Medulla oblongata (tissue), 1 donor: Measurements from ENCODE around the gene ING4.

Experiments used
- DNase-seq: peaks from one replicate; pipeline ENCODE4 v3.0.0-alpha.2; 2015; ENCODE audit errors: extremely low spot score

Gene ING4

DNA sequence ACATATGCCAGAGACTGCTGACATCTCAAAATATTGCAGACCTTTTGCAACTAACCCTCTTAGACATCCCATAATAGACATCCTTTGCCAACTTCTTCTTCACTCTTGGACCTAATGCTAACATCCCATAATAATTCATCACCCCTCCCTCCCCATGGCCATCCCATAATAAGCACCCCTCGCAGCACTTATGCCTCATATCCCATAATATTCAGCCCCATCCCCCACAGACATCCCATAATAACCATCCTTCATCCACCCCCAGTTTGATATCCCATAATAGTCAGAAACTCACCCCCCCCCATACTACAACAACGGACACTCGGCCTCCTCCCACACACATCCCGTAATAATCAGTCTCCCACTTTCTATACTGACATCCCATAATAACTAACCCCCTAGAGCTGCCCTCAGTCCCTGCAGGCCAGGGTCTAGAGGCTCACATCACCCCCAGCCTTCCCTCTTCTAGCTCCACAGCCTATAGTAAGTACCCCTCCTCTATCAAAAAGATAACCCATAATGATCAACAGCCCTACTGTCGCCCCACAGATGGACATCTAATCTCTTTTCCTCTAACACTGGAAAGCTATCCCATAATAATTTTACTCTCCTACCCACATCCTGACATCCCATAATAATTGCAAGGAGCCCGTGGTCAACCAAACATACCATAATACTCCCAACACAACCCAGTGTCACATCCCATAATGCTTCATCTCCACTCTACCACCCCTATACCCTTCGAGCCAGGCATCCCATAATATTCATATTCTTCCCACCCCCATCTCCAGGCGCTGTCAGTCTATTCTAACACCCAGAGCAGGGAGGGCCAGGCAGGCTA, 54.9 kb downstream of the ING4 start:
- peak; percentile 67 for DNase-seq

DNA sequence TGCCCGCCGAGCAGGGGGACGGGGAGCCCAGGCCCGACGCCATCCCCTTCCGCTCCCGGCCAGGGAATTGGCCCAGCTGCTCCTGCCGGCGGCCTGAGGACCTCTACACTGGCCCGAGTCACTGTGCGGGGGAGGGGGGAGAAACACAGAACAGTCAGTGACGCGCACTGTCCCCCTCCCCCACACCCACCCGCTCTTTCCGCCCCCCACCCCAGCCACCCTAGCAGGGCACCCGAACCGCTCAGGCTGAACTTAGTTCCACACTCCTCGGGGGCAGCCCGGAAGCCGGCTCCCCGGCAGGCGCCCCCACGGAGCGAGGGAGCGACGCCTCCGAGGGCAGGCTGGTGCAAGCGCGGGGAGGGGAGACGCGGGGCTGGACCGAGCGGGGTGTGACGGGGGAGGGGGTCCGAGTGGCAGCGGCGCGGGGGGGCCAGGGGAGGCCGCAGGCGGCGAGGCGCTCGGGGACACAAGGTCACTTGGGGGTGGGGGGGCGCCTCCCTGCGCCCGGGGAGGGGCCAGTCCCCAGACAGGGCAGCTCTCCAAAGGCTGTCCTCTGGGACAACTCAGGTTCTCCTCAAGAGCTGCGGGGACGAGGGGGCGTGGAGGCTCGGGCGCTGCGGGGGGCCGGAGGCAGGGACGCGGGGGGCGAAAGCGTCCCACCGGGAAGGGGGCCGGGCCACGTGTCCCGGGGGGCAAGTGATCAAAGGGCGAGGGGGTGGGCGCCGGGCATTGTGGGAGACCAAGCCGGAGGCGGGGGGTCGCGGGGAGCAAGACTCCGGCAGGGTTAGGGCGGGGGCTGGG, 56.4 kb downstream of the ING4 start:
- DNase-seq: peak; percentile 64

DNA sequence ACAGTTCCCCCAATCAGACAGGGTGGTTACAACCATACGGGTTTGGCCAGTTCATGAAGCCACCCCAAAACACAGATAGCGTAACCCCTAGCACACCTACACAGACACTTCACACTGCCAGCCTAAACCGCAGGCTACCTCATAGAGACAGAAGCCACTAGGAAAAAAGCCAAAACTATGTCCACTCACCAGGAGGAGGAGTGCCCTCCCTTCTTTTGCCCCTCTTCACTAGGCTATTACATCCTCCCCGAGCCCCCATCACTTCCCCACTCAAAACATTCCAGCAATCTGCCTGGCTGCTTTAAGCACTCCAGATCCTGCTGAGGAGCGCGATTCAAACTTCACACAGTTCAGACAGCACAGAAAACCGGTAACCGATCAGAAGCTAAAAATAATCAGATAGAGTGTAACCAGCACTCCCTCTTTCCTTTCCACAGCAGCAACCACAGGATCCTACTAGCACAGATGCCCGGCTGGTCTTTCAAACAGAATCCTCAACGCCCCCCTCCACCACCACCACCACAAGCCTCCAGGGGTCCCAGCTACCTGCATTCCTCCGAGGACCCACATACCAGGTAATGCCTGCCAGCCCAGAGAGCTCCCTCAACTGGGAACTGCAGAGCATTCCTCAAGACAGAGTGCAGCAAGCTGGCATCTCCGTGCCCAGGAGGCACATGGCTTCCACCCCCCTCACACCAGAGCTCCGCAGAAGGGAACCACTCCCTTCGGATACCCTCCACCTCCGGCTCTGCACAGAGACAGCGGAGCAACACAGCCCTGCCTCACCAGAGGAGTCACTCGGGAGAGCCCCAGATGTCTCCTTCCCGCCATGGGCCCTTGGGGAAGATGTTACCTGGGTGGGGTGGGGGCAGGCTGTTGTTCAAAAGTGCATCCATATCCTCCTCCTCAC, 57.2 kb downstream of the ING4 start:
- DNase-seq: peak; percentile 17

DNA sequence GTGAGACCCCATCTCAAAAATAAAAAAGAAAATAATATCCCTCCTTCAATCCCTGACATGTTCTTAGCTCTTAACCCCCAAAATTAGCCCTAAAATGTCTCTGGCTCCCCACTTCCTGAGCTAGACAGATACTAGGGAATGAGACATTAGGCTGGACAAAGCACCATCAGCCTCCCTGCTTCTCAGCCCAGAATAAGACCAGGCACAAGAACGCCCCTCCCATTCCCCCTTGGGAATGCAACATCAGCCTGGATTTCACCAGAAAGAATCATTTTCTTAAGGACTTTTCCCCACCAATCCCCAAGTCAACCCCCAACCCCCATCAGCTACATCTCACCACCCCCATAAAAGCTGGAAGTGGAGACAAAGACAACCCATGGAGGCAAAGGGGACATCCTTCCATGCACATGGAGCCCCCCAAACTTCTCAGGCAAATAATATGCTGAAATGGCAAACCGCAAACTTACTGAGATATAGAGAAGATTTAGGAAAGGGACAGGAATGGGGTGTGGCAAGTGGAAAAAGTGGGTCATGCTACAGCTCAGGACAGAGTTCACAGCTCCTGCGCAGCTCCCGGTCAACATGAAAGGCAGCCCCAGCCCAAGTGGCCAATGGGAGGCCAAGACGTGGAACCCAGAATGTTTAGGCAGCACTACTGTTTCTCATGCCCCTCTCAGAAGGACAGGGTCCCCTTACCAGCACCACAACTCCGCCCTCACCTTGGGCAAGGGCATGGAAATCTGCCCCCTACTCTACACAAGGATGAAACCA, 58.5 kb downstream of the ING4 start:
- no peak for DNase-seq

DNA sequence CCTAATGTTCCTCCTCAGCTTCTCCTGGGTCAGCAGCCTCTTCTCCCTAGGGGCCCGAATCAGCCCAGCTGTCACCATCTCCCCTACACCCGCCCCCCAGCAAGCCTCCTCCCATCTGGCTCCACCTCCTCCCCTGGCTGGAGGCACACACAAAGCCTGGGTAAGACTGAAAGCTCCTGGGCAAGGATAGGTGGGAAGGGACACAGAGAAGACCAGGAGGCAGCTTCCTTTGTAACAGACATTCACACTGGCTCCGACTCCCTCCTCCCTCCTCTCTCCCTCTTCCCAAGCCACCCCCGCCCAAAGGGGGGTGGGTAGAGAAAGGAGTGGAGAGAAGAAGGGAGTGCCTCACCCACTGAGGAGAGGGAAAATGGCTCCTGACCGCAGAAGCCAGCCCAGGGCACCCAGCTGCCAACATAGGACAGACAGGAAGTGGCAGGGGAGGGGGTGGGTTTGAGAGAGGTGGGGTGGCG, 59.8 kb downstream of the ING4 start:
- peak; percentile 48 for DNase-seq

DNA sequence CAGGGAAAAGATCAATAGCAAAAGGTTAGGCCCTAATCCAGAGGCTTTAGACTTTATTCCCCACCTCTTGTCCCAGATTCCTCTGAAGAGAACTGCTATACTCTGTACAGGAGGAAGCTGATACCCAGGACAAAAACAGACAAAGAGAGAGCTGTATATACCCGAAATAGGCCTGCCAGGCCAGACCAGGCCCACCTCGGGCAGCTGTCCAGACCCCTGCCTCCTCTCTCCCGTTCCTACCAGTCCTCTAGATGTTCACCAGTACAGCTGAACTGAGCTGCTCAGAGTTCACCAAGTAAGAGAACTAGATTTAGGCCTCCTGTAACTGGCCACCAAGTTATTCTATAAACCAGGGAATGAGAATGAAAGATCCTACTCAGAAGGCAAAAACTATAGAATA, 60.4 kb downstream of the ING4 start:
- DNase-seq: no peak
